Fibroblast of villous mesenchyme (primary cell): ENCODE data around the gene RCC2. TPM values are rescaled to one million over a fixed set of nuclear protein-coding genes. Genes with fewer than 3 reads are reported as not detected.

Experiments
- DNase-seq: peaks from one replicate; pipeline ENCODE4 v3.0.0-alpha.2; 2010; ENCODE audit warnings: low read depth
- H3K4me3 ChIP-seq: 2 replicates; pipeline ENCODE4 v1.5.1; 2011; ENCODE audit warnings: low read depth, mild to moderate bottlenecking, low read length
- CTCF ChIP-seq: IDR thresholded peaks from 2 replicates; pipeline ENCODE4 v1.5.1; 2012; ENCODE audit warnings: low read depth, mild to moderate bottlenecking, low read length; ENCODE audit not compliant: insufficient read depth
- total RNA-seq: library from RNA; depleted of rRNA; stranded (reverse); fragments of >200 nt; gene quantifications from 2 replicates; pipeline ENCODE4 v1.2.3, GENCODE V29; 2012

Gene RCC2
- total RNA-seq, 1 donor: 74.7 TPM

- H3K4me3 ChIP-seq: no peak overlapping the region
- DNase-seq: no peak
- no peak for TF ChIP-seq CTCF
Measured at GRCh38 chr1:17441993-17442357, 2.5 kb upstream of the RCC2 start.

GRCh38 chr1:17441265-17441992 lies 2.0 kb upstream of the RCC2 start:
- TF ChIP-seq CTCF: no peak
- DNase-seq: peak; percentile 63
- H3K4me3 ChIP-seq: no peak overlapping the region

- no peak overlapping the region for H3K4me3 ChIP-seq
- DNase-seq: no peak
- TF ChIP-seq CTCF: no peak
Measured at GRCh38 chr1:17440827-17441168, 1.3 kb upstream of the RCC2 start.

GRCh38 chr1:17440074-17440826 lies 773 bp upstream of the RCC2 start:
- no peak for TF ChIP-seq CTCF
- DNase-seq: no peak
- peak overlapping the region; percentile 44 for H3K4me3 ChIP-seq

GRCh38 chr1:17438318-17439249 lies 893 bp downstream of the RCC2 start:
- peak overlapping the region; percentile 84 for H3K4me3 ChIP-seq
- TF ChIP-seq CTCF: no peak
- peak; percentile 62 for DNase-seq

GRCh38 chr1:17437580-17438317 lies 1.7 kb downstream of the RCC2 start:
- DNase-seq: peak; percentile 42
- no peak for TF ChIP-seq CTCF
- H3K4me3 ChIP-seq: peak overlapping the region; percentile 84
